A549 (cell line): ENCODE data around the gene LTBP3. TPM values are rescaled to one million over a fixed set of nuclear protein-coding genes. Genes with fewer than 3 reads are reported as not detected.
A peak's percentile ranks its signal among the peaks of the same experiment; 100 is the strongest.

Experiments used
- ATAC-seq, 2 experiments: fragments of 200-7000 bp in 1 of 2; fragments of >200 bp in 1 of 2; cut with Nextera tagmentation in 1 of 2; cut with Tn5 transposase in 1 of 2; 3 replicates each; pipeline versions ENCODE4 v1.8.0 to v1.9.1; 2018 to 2020; ENCODE audit warnings: mild to moderate bottlenecking in 1 of 2, moderate library complexity in 1 of 2
- CTCF ChIA-PET: fragments of 300-600 bp; sonication (Branson Sonifier 250); formaldehyde crosslinking; extraction: SDS; loops from one replicate; lab custom pipeline; 2021; ENCODE audit warnings: antibody characterized with exemption, inconsistent platforms; lab: Yijun Ruan, JAX
- POLR2A ChIA-PET: fragments of 350-600 bp; formaldehyde crosslinking; extraction: SDS; loops from one replicate; lab custom pipeline; 2021; ENCODE audit warnings: antibody characterized with exemption, inconsistent platforms; lab: Yijun Ruan, JAX
- DNase-seq, 2 experiments: peaks; one replicate each; pipeline versions ENCODE4 v3.0.0 to v3.0.0-alpha.2; 2011 to 2016; ENCODE audit warnings: low read depth in 1 of 2, low spot score in 1 of 2
- FAIRE-seq: peaks from 2 replicates; lab custom pipeline; 2011; peaks lifted over from hg19 to GRCh38; lab: Jason Lieb, UNC
- H3K27ac ChIP-seq, 2 experiments: fragments of >200 bp; sonication (Bioruptor Twin); formaldehyde crosslinking; 3 replicates each; pipeline ENCODE4 v1.5.1; 2016 to 2017
- H3K4me1 ChIP-seq: fragments of >200 bp; sonication (Bioruptor Twin); formaldehyde crosslinking; 3 replicates; pipeline ENCODE4 v1.6.1; 2016
- H3K4me2 ChIP-seq: fragments of >200 bp; sonication (Bioruptor Twin); formaldehyde crosslinking; 3 replicates; pipeline ENCODE4 v1.6.1; 2016
- H3K4me3 ChIP-seq: fragments of >200 bp; sonication (Bioruptor Twin); formaldehyde crosslinking; 3 replicates; pipeline ENCODE4 v1.5.1; 2016
- H3K9me3 ChIP-seq: fragments of >200 bp; sonication (Bioruptor Twin); formaldehyde crosslinking; 3 replicates; pipeline ENCODE4 v1.6.1; 2016
- BCL3 ChIP-seq: fragments of >200 bp; sonication (Bioruptor Twin); formaldehyde crosslinking; IDR thresholded peaks from 3 replicates; pipeline ENCODE4 v1.6.1; 2016
- BHLHE40 ChIP-seq: IDR thresholded peaks from 2 replicates; pipeline ENCODE4 v1.6.1; 2012; ENCODE audit warnings: low read depth, low read length, inconsistent platforms
- CBX8 ChIP-seq: fragments of 200-600 bp; sonication (generic); IDR thresholded peaks from 2 replicates; pipeline ENCODE4 v1.6.1; 2016
- CHD4 ChIP-seq: fragments of 200-600 bp; sonication (generic); IDR thresholded peaks from 2 replicates; pipeline ENCODE4 v1.6.1; 2016; ENCODE audit warnings: antibody characterized with exemption, mild to moderate bottlenecking, borderline replicate concordance
- CTCF ChIP-seq: fragments of >200 bp; sonication (Bioruptor Twin); formaldehyde crosslinking; IDR thresholded peaks from 3 replicates; pipeline ENCODE4 v1.5.1; 2016
- EHMT2 ChIP-seq: fragments of 200-600 bp; sonication (generic); IDR thresholded peaks from 2 replicates; pipeline ENCODE4 v1.6.1; 2016; ENCODE audit warnings: antibody characterized with exemption, low read depth, mild to moderate bottlenecking, moderate library complexity
- GATA3 ChIP-seq: IDR thresholded peaks from 2 replicates; pipeline ENCODE4 v1.6.1; 2012; ENCODE audit warnings: borderline replicate concordance
- HDAC2 ChIP-seq: fragments of 200-600 bp; sonication (generic); IDR thresholded peaks from 2 replicates; pipeline ENCODE4 v1.6.1; 2016
- HOXA7 ChIP-seq: fragments of 250-450 bp; sonication (Bioruptor Pico); IDR thresholded peaks from 2 replicates; pipeline ENCODE4 v1.5.0; 2020; ENCODE audit warnings: mild to moderate bottlenecking, moderate library complexity
- HOXB13 ChIP-seq: fragments of 250-450 bp; sonication (Bioruptor Pico); IDR thresholded peaks from 2 replicates; pipeline ENCODE4 v1.5.0; 2020; ENCODE audit warnings: low read depth, mild to moderate bottlenecking, moderate library complexity
- JUN ChIP-seq, 2 experiments: fragments of >200 bp; sonication (Bioruptor Twin); formaldehyde crosslinking; IDR thresholded peaks; 2 replicates in 1 of 2; 3 replicates in 1 of 2; pipeline ENCODE4 v1.6.1; 2016 to 2017
- KDM1A ChIP-seq: fragments of 200-600 bp; sonication (generic); IDR thresholded peaks from 2 replicates; pipeline ENCODE4 v1.6.1; 2016; ENCODE audit warnings: low read depth, mild to moderate bottlenecking
- MAX ChIP-seq: IDR thresholded peaks from 2 replicates; pipeline ENCODE4 v1.6.1; 2012
- NFE2L2 ChIP-seq: fragments of 150-350 bp; conservative IDR thresholded peaks from 2 replicates; pipeline ENCODE4 v1.6.1; 2014; ENCODE audit warnings: low read length
- NPAS2 ChIP-seq: fragments of 250-450 bp; sonication (Bioruptor Pico); IDR thresholded peaks from 2 replicates; pipeline ENCODE4 v1.8.0; 2022; ENCODE audit warnings: mild to moderate bottlenecking, moderate library complexity, borderline replicate concordance
- PHF8 ChIP-seq: fragments of 200-600 bp; sonication (generic); IDR thresholded peaks from 2 replicates; pipeline ENCODE4 v1.6.1; 2016; ENCODE audit warnings: low read depth, mild to moderate bottlenecking, antibody characterized with exemption, moderate library complexity, borderline replicate concordance
- POLR2A ChIP-seq: IDR thresholded peaks from 2 replicates; pipeline ENCODE4 v1.6.1; 2012; ENCODE audit warnings: mild to moderate bottlenecking, low read length
- SMC3 ChIP-seq: fragments of >200 bp; sonication (Bioruptor Twin); formaldehyde crosslinking; IDR thresholded peaks from 3 replicates; pipeline ENCODE4 v1.6.1; 2018; ENCODE audit warnings: inconsistent platforms
- TP53 ChIP-seq: fragments of 250-450 bp; sonication (Bioruptor Pico); IDR thresholded peaks from 2 replicates; pipeline ENCODE4 v1.5.0; 2021; ENCODE audit warnings: mild to moderate bottlenecking, moderate library complexity
- WGBS: methylation state at CpG from one replicate; pipeline ENCODE4 v1.1.6; 2017; ENCODE audit errors: missing lambda C conversion rate; 5-methylcytosine and 5-hydroxymethylcytosine counted together
- polyA plus RNA-seq, 4 experiments: library from polyadenylated mRNA; depleted of rRNA in 3 of 4; stranded (reverse); fragments of >200 nt; fragmentation: RNase III in 1 of 4; extraction: RNeasy Plus Mini Kit Qiagen cat#74134 plus additional on column Dnase treatment in 1 of 4; gene quantifications; 2 replicates in 3 of 4; 3 replicates in 1 of 4; pipeline ENCODE4 v1.2.3, GENCODE V29; 2011 to 2017

LTBP3 gene
- polyA plus RNA-seq, 2 of the 4 experiments (the other 2 are of a cell fraction): 28.6 to 123 TPM

- peaks cover 57% of the 10 kb centered on the region for H3K4me1 ChIP-seq
- peak within 1 kb of the TSS; percentile 82 for H3K4me3 ChIP-seq
- peak within 1 kb of the TSS; percentile 97 for H3K4me2 ChIP-seq
- ATAC-seq: peak; percentile 9 to 11
- CTCF ChIA-PET: interaction anchor here (0.6 to 6.6 kb wide), 8 partner anchors 12 to 58 kb away, joined by 3 to 58 read pairs (median 5); partner anchors contain the start of gene KCNK7
- no peak for FAIRE-seq
- POLR2A ChIA-PET: interaction anchor here (1.0 kb wide), 1 partner anchor 11 kb away, joined by 3 read pairs; no protein-coding TSS in a partner anchor
- TF ChIP-seq PHF8 (peak; percentile 24; the same call in 1 of the 2 replicates), HOXA7 (CRISPR knock-in tag) (no peak), KDM1A (peak; percentile 85; the same call in 1 of the 2 replicates), CHD4 (0 out of 2 replicates have a peak, but pooled peaks have one; percentile 94), NFE2L2 (no peak), TP53 (CRISPR knock-in tag) (0 out of 2 replicates have a peak, but pooled peaks have one; percentile 74), BCL3 (0 out of 3 replicates have a peak, but pooled peaks have one; percentile 50), SMC3 (no peak), JUN (IDR thresholded peaks at IDR 0.05) (peak; percentile 39 to 84)
- TF ChIP-seq, all 56 proteins: peak for 6
- DNase-seq: peak; percentile 64 to 68
- H3K27ac ChIP-seq: peak within 1 kb of the TSS; percentile 92 to 98
- H3K9me3 ChIP-seq: no peaks in the 10 kb centered on the region
- whole genome bisulfite sequencing: 7% methylated on average over 16 of the region's 69 CpGs
These were observed 17.5 kb upstream of the LTBP3 start, which contains the start of gene EHBP1L1 for GRCh38 chr11:65575568-65576231. EHBP1L1 (plus strand) TSS chr11:65576053; CDS start chr11:65576303, 250 bp downstream.

- no peaks in the 10 kb centered on the region for H3K9me3 ChIP-seq
- H3K4me3 ChIP-seq: peak overlapping the region; percentile 82
- DNase-seq: no peak
- WGBS: 38% methylated on average over 25 of the region's 28 CpGs
- CTCF ChIA-PET: interaction anchor here (0.6 to 6.6 kb wide), 8 partner anchors 13 to 58 kb away, joined by 3 to 58 read pairs (median 5); partner anchors contain the start of gene KCNK7
- no peak for ATAC-seq
- peaks cover 57% of the 10 kb centered on the region for H3K4me1 ChIP-seq
- H3K4me2 ChIP-seq: peak overlapping the region; percentile 97
- H3K27ac ChIP-seq: peak overlapping the region; percentile 92 to 98
- 0 out of 2 replicates have a peak, but pooled peaks have one; percentile 14 for TF ChIP-seq GATA3
- peak; percentile 97 for TF ChIP-seq HDAC2
- no peak for TF ChIP-seq MAX
- TF ChIP-seq EHMT2: no peak
- TF ChIP-seq JUN (IDR thresholded peaks at IDR 0.05): 0 out of 5 replicates have a peak, but pooled peaks of 1 of the 2 experiments have one; percentile 0
- peak; percentile 99 for TF ChIP-seq KDM1A
- POLR2A ChIA-PET: no interaction called here
- no peak for FAIRE-seq
These were observed 16.8 kb upstream of the LTBP3 start for GRCh38 chr11:65574811-65575567.

- ChIA-PET CTCF (interaction anchor here (1.0 to 16.3 kb wide), 9 partner anchors 8 to 43 kb away, joined by 3 to 393 read pairs (median 32); partner anchors contain the start of genes KCNK7, LTBP3, MAP3K11 and PCNX3), POLR2A (no interaction called here)
- DNase-seq: peak; percentile 89 to 91
- no peaks in the 10 kb centered on the region for H3K9me3 ChIP-seq
- H3K4me1 ChIP-seq: peaks cover 57% of the 10 kb centered on the region
- no peak for FAIRE-seq
- peak overlapping the region; percentile 97 for H3K4me2 ChIP-seq
- WGBS: 0% methylated on average over 27 of the region's 67 CpGs
- H3K4me3 ChIP-seq: peak overlapping the region; percentile 82
- peak; percentile 9 to 51 for ATAC-seq
- H3K27ac ChIP-seq: peak overlapping the region; percentile 92 to 98
- TF ChIP-seq GATA3: 0 out of 2 replicates have a peak, but pooled peaks have one; percentile 18
- TF ChIP-seq HOXB13 (CRISPR knock-in tag): no peak
- TF ChIP-seq BHLHE40: no peak
- peak; percentile 59 for TF ChIP-seq MAX
- TF ChIP-seq NPAS2 (CRISPR knock-in tag): no peak
- peak; percentile 96 for TF ChIP-seq CTCF
- TF ChIP-seq BCL3: peak; percentile 59; the same call in 1 of the 3 replicates
- TF ChIP-seq TP53 (CRISPR knock-in tag): no peak
- peak; percentile 28; the same call in 1 of the 2 replicates for TF ChIP-seq POLR2A
- no peak for TF ChIP-seq CBX8
These were observed 16.1 kb upstream of the LTBP3 start for GRCh38 chr11:65574109-65574810.
